Uterus (tissue), 2 donors: ENCODE data around the gene NDUFS5.

ENCODE experiments used
- CTCF ChIP-seq, 4 experiments: fragments of 200-600 bp in 2 of 4; fragments of 450-650 bp in 2 of 4; sonication (generic) in 2 of 4; IDR thresholded peaks; one replicate each; pipeline ENCODE4 v1.5.1; 2016 to 2019; ENCODE audit warnings: antibody characterized with exemption in 4 of 4, mild to moderate bottlenecking in 2 of 4, moderate library complexity in 1 of 4
- POLR2A ChIP-seq, 2 donors: fragments of 450-650 bp; IDR thresholded peaks; one replicate each; pipeline ENCODE4 v1.6.1; 2016; ENCODE audit warnings: antibody characterized with exemption in 2 of 2, mild to moderate bottlenecking in 1 of 2, moderate library complexity in 1 of 2

GRCh38 chr1:39021426-39021825 is 4.7 kb upstream of the NDUFS5 start:
- TF ChIP-seq CTCF (IDR thresholded peaks at IDR 0.05) (no peak), POLR2A (IDR thresholded peaks at IDR 0.05) (no peak)
